GM12878 (cell line): Measurements from ENCODE around the gene AFAP1. TPM values are rescaled to one million over a fixed set of nuclear protein-coding genes. Genes with fewer than 3 reads are reported as not detected.

Experiments
- ATAC-seq: fragments of 200-7000 bp; cut with Tn5 transposase; 3 replicates; pipeline ENCODE4 v1.9.1; 2020; ENCODE audit warnings: mild to moderate bottlenecking, moderate library complexity
- BruUV-seq: library from RNA; stranded (reverse); fragments of 400-500 nt; replicated peaks from 2 replicates; lab custom pipeline; 2021; lab: Mats Ljungman, UMichigan
- CTCF ChIA-PET: fragments of 300-600 bp; sonication (Branson Sonifier 250); formaldehyde crosslinking; extraction: SDS; loops from one replicate; lab custom pipeline; 2021; ENCODE audit warnings: inconsistent platforms; lab: Yijun Ruan, JAX
- POLR2A ChIA-PET: fragments of 350-600 bp; formaldehyde crosslinking; extraction: SDS; loops from one replicate; lab custom pipeline; 2021; ENCODE audit warnings: inconsistent platforms; lab: Charles Lee
- RAD21 ChIA-PET: fragments of 300-600 bp; sonication (Branson Sonifier 250); formaldehyde crosslinking; loops from one replicate; lab custom pipeline; 2023; ENCODE audit warnings: antibody characterized with exemption; ENCODE audit not compliant: unreplicated experiment; lab: Charles Lee
- SMC1A ChIA-PET: fragments of 300-600 bp; sonication (Branson Sonifier 250); formaldehyde crosslinking; loops from one replicate; lab custom pipeline; 2023; ENCODE audit not compliant: unreplicated experiment, uncharacterized antibody; lab: Charles Lee
- DNase-seq: peaks from one replicate; pipeline ENCODE4 v3.0.0-alpha.2; 2011; ENCODE audit warnings: low read depth, low spot score
- FAIRE-seq: peaks from 3 replicates; lab custom pipeline; 2011; peaks lifted over from hg19 to GRCh38; lab: Jason Lieb, UNC
- H2AFZ ChIP-seq: 2 replicates; pipeline ENCODE4 v1.6.0; 2011; ENCODE audit warnings: low read depth, low read length, control low read depth; ENCODE audit not compliant: control insufficient read depth
- H3K27ac ChIP-seq: 2 replicates; pipeline ENCODE4 v1.5.1; 2011; ENCODE audit warnings: control low read depth; ENCODE audit not compliant: control insufficient read depth, insufficient read depth
- H3K27me3 ChIP-seq, 2 experiments: replicated peaks in 1 of 2; 2 replicates each; pipeline versions ENCODE4 v1.6.0 to v1.6.1; 2011; ENCODE audit warnings: low read length in 1 of 2; ENCODE audit not compliant: control insufficient read depth in 2 of 2, insufficient read depth in 2 of 2
- H3K36me3 ChIP-seq, 2 experiments: 2 replicates each; pipeline ENCODE4 v1.5.1; 2011; ENCODE audit warnings: low read length in 1 of 2; ENCODE audit not compliant: control insufficient read depth in 2 of 2, insufficient read depth in 2 of 2
- H3K4me1 ChIP-seq: 2 replicates; pipeline ENCODE4 v1.6.1; 2011; ENCODE audit warnings: mild to moderate bottlenecking, low read length, moderate library complexity, mixed read lengths; ENCODE audit not compliant: control insufficient read depth, insufficient read depth
- H3K4me2 ChIP-seq: 2 replicates; pipeline ENCODE4 v1.6.0; 2011; ENCODE audit warnings: control low read depth; ENCODE audit not compliant: control insufficient read depth, insufficient read depth
- H3K4me3 ChIP-seq: fragments of 200-600 bp; sonication (generic); 2 replicates; pipeline ENCODE4 v1.5.1; 2016
- H3K79me2 ChIP-seq: 2 replicates; pipeline ENCODE4 v1.6.0; 2011; ENCODE audit warnings: low read length; ENCODE audit not compliant: control insufficient read depth, insufficient read depth
- H3K9ac ChIP-seq: 2 replicates; pipeline ENCODE4 v1.8.0; 2011; ENCODE audit warnings: low read length, control low read depth, mixed read lengths; ENCODE audit not compliant: control insufficient read depth, insufficient read depth
- H3K9me3 ChIP-seq: replicated peaks from 3 replicates; pipeline ENCODE4 v1.5.1; 2011; ENCODE audit warnings: mild to moderate bottlenecking, low read length; ENCODE audit not compliant: control insufficient read depth, insufficient read depth
- H4K20me1 ChIP-seq: 2 replicates; pipeline ENCODE4 v1.6.0; 2011; ENCODE audit not compliant: control insufficient read depth, insufficient read depth
- BACH1 ChIP-seq: fragments of 450-650 bp; IDR thresholded peaks from 2 replicates; pipeline ENCODE4 v1.6.1; 2017; ENCODE audit warnings: mild to moderate bottlenecking, borderline replicate concordance
- BRCA1 ChIP-seq: IDR thresholded peaks from 2 replicates; pipeline ENCODE4 v1.6.1; 2011; ENCODE audit warnings: low read depth, low read length, improper control_type of control experiment
- ETV6 ChIP-seq, 2 experiments: fragments of 450-650 bp in 1 of 2; IDR thresholded peaks in 1 of 2; conservative IDR thresholded peaks in 1 of 2; 2 replicates each; pipeline ENCODE4 v1.6.1; 2014; ENCODE audit warnings: antibody characterized with exemption in 1 of 2, borderline replicate concordance in 1 of 2, low read depth in 1 of 2, mild to moderate bottlenecking in 1 of 2, moderate library complexity in 1 of 2
- FOXK2 ChIP-seq: fragments of 450-650 bp; IDR thresholded peaks from 2 replicates; pipeline ENCODE4 v1.6.1; 2017; ENCODE audit warnings: mild to moderate bottlenecking, moderate library complexity
- PML ChIP-seq: IDR thresholded peaks from 2 replicates; pipeline ENCODE4 v1.6.1; 2012; ENCODE audit warnings: low read length, inconsistent platforms
- RAD51 ChIP-seq: fragments of 450-650 bp; IDR thresholded peaks from 2 replicates; pipeline ENCODE4 v1.6.1; 2016; ENCODE audit warnings: moderate library complexity, mild to moderate bottlenecking, inconsistent platforms
- RB1 ChIP-seq: fragments of 450-650 bp; formaldehyde crosslinking; IDR thresholded peaks from 2 replicates; pipeline ENCODE4 v1.6.1; 2017; ENCODE audit warnings: mild to moderate bottlenecking, borderline replicate concordance
- REST ChIP-seq: IDR thresholded peaks from 2 replicates; pipeline ENCODE4 v1.6.1; 2012; ENCODE audit warnings: mild to moderate bottlenecking, low read depth, low read length
- SIX5 ChIP-seq: IDR thresholded peaks from 2 replicates; pipeline ENCODE4 v1.6.1; 2011; ENCODE audit warnings: mild to moderate bottlenecking, low read depth, low read length, moderate library complexity; ENCODE audit not compliant: severe bottlenecking
- SMARCA5 ChIP-seq: fragments of 450-650 bp; IDR thresholded peaks from 2 replicates; pipeline ENCODE4 v1.6.1; 2017; ENCODE audit warnings: mild to moderate bottlenecking
- SP1 ChIP-seq: IDR thresholded peaks from one replicate; pipeline ENCODE4 v1.6.1; 2011; ENCODE audit warnings: low read depth, low read length
- STAT3 ChIP-seq: IDR thresholded peaks from 2 replicates; pipeline ENCODE4 v1.6.1; 2011; ENCODE audit warnings: low read depth, low read length, improper control_type of control experiment
- SUZ12 ChIP-seq: fragments of 200-600 bp; sonication (generic); IDR thresholded peaks from one replicate; pipeline ENCODE4 v1.6.1; 2018; ENCODE audit warnings: antibody characterized with exemption, mild to moderate bottlenecking; ENCODE audit not compliant: unreplicated experiment
- WGBS: methylation state at CpG from one replicate; pipeline ENCODE4 v1.1.6; 2016; ENCODE audit warnings: low lambda C conversion rate; ENCODE audit not compliant: insufficient replicate concordance, insufficient coverage; ENCODE audit errors: missing lambda C conversion rate; 5-methylcytosine and 5-hydroxymethylcytosine counted together
- in situ Hi-C: fragments of 300-500 bp; cut with MboI; formaldehyde crosslinking; loops from 9 replicates; pipeline ENCODE4 v1.14.3; 2018; ENCODE audit warnings: mixed read lengths
- intact Hi-C: fragments of 100-400 bp; cut with micrococcal nuclease; formaldehyde crosslinking; loops from one replicate; pipeline ENCODE4 v1.14.2; 2022; ENCODE audit not compliant: unreplicated experiment
- polyA plus RNA-seq, 11 experiments: library from polyadenylated mRNA; depleted of rRNA in 4 of 11; unstranded in 6 of 11; stranded (reverse) in 5 of 11; fragments of >200 nt; fragmentation: Nextera tagmentation in 4 of 11; fragmentation: Illumina TruSeq in 1 of 11; extraction: Ambion mirVana in 4 of 11; extraction: Trizol in 1 of 11; gene quantifications; 1 replicate in 1 of 11; 2 replicates in 10 of 11; pipeline versions ENCODE4 v1.2.1 to v1.2.3, GENCODE V29; 2011 to 2016; ENCODE audit warnings: inconsistent platforms in 2 of 11, missing spikeins in 2 of 11, low read depth in 1 of 11
- total RNA-seq, 4 experiments: library from RNA; depleted of rRNA in 3 of 4; stranded (reverse); fragments of >200 nt in 3 of 4; fragmentation: Illumina TruSeq in 1 of 4; extraction: Trizol in 1 of 4; gene quantifications; 2 replicates each; pipeline versions ENCODE4 v1.2.1 to v1.2.3, GENCODE V29; 2013 to 2021
- TF ChIP-seq, protein P1 (sequence below), 3 experiments: IDR thresholded peaks in 2 of 3; conservative IDR thresholded peaks in 1 of 3; 2 replicates each; pipeline ENCODE4 v1.5.1; 2011; ENCODE audit warnings: low read depth in 3 of 3, low read length in 3 of 3, mild to moderate bottlenecking in 3 of 3, control low read depth in 2 of 3, moderate library complexity in 2 of 3, inconsistent platforms in 1 of 3, mixed read lengths in 1 of 3; ENCODE audit not compliant: control insufficient read depth in 2 of 3, insufficient read depth in 1 of 3; ENCODE audit errors: extremely low read depth in 1 of 3

The AFAP1 gene
- total and polyA plus RNA-seq, 10 of the 15 experiments (the other 5 are each of a cell fraction or from before 2014, with no cell fraction given): 0.02 to 0.23 (median 0.09) TPM; not detected in 1

DNA sequence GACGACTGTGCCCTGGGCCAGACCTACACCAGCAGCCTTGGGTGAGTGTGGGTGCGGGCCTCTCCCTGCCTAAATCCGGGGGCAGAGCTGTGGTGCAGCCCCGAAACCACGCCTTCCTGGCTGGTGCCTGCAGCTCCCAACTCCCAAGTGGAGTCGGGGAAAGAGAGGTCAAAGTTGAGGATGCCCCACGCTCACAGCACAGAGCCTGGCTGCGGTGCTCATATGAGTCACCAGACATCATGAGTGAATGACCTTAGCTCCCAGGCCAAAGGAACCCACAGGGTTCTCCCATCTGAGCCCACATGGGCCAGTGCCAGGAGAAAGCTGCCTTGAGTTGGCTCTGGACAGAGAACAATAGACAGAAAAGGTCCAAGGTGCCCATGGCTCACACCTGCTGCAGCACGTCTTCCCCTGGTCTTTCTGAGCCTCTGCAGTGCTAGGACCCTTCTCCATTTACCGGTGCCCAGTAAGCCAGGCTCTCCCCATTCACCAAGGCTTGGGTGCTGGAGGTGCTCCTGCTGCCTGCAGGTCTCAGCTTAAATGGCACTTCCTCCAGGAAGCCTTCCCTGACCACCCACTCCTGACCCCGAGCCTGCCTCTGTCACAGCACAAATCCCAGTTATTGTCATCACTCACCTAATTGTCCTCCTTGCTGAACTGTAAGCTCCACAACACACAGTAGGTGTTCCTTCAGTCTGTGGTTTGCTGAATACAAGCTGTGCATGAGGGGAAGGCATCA lies 224.2 kb downstream of the AFAP1 start (continued):
- TF ChIP-seq BRCA1 (no peak), RB1 (no peak), BACH1 (no peak), STAT3 (no peak), RAD51 (no peak), SP1 (no peak), SIX5 (no peak)

DNA sequence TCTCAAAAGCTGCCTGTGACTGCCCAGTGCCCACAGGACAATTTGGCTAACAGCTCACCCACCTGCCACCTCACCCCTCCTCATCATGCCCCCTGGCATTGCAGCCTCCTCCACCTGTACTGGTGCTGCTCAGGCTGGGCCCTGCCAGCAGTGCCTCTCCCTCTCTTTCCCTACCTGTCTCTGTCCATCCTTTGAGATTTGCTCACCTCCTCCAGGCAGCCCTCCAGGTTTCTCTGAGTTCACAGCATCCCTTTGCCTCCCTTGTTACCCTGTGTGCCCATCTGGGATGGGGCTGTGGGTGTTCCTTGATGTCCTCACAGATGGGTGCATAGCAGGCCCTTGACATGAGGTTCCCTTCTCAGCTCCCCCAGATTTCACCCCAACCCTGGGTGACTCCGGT lies 224.9 kb downstream of the AFAP1 start:
- Histone ChIP-seq H3K9ac (no peak overlapping the region), H3K27ac (no peak overlapping the region), H3K4me3 (no peak overlapping the region), H3K79me2 (no peaks in the 10 kb centered on the region), H3K4me2 (no peak overlapping the region), H4K20me1 (no peaks in the 10 kb centered on the region), H3K4me1 (no peaks in the 10 kb centered on the region), H3K27me3 (peaks cover 0 to 3% of the 10 kb centered on the region in 2 experiments; a peak in 2 of 4 replicates), H3K36me3 (no peaks in the 10 kb centered on the region), H2AFZ (no peak overlapping the region), H3K9me3 (no peaks in the 10 kb centered on the region)
- ChIA-PET SMC1A (no interaction called here), POLR2A (no interaction called here), CTCF (no interaction called here), RAD21 (no interaction called here)
- DNase-seq: no peak
- 0% methylated on average over 1 of the region's 1 CpG for WGBS
- FAIRE-seq: no peak
- in situ Hi-C loops (loop anchor here (10.0 kb wide), 1 partner anchor 520 kb away; the partner anchor contains the start of gene SORCS2), intact Hi-C loops (loop anchor here (10.0 kb wide), 1 partner anchor 530 kb away; no protein-coding TSS in a partner anchor)
- no peak for ATAC-seq
- BruUV-seq: no TSS peak
- TF ChIP-seq REST (no peak), SUZ12 (no peak), PML (no peak), FOXK2 (no peak), ETV6 (conservative IDR thresholded peaks at IDR 0.05 in 1 of 2, IDR thresholded peaks at IDR 0.05 in 1 of 2; ENCODE audit: borderline replicate concordance in 1 of 2, low read depth in 1 of 2) (no peak), SMARCA5 (no peak), RB1 (no peak)
- TF ChIP-seq, protein P1, sequence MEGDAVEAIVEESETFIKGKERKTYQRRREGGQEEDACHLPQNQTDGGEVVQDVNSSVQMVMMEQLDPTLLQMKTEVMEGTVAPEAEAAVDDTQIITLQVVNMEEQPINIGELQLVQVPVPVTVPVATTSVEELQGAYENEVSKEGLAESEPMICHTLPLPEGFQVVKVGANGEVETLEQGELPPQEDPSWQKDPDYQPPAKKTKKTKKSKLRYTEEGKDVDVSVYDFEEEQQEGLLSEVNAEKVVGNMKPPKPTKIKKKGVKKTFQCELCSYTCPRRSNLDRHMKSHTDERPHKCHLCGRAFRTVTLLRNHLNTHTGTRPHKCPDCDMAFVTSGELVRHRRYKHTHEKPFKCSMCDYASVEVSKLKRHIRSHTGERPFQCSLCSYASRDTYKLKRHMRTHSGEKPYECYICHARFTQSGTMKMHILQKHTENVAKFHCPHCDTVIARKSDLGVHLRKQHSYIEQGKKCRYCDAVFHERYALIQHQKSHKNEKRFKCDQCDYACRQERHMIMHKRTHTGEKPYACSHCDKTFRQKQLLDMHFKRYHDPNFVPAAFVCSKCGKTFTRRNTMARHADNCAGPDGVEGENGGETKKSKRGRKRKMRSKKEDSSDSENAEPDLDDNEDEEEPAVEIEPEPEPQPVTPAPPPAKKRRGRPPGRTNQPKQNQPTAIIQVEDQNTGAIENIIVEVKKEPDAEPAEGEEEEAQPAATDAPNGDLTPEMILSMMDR (IDR thresholded peaks at IDR 0.05 in 2 of 3, conservative IDR thresholded peaks at IDR 0.05 in 1 of 3; ENCODE audit: control insufficient read depth in 2 of 3, extremely low read depth in 1 of 3, insufficient read depth in 1 of 3, low read depth in 3 of 3, low read length in 3 of 3): no peak
